Stimulated activated CD8-positive, alpha-beta memory T cell treated with anti-CD3 and anti-CD28 coated beads, Interleukin-15, amount 100 ng/mL, for 48 hours (primary cell): ENCODE measurements around the gene PSG1.
"Not testable (repeated sequence)": the region's sequence is repeated elsewhere in the genome, so short reads cannot be mapped to it uniquely, and the experiment has no call there.

Experiments
- DNase-seq, 2 donors: peaks; one replicate each; pipeline ENCODE4 v3.0.0-alpha.2; 2020; ENCODE audit warnings: low read depth in 2 of 2

PSG1 gene

DNA sequence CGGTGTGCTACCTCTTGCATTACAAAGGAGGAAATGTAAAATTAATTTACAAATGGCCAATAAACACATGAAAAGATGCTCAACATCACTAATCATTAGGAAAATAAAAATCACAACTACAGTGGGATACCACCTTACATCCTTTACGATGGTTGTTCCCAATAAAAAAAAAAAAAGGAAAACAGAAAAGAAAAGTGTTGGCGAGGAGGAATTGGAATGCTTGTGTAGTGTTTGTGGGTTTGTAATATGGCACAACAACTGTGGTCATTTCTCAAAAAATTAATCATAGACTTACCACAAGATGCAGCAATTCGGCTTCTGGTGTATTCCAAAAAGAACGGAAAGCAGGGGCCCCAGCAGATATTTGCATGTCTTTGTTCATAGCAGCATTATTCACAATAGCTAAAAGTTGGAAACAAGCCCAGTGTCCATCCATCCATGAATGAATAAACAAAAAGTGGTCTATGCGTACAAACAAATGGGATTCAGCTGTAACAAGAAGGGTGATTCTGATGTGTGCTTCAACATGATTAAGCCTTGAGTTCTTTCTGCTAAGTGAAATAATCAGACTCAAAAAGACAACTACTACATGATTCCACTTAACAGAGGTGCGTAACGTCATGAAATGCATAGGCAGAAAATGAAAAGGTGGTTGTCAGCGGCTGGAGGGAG, 58.1 kb downstream of the PSG1 start:
- not testable (repeated sequence) for DNase-seq

DNA sequence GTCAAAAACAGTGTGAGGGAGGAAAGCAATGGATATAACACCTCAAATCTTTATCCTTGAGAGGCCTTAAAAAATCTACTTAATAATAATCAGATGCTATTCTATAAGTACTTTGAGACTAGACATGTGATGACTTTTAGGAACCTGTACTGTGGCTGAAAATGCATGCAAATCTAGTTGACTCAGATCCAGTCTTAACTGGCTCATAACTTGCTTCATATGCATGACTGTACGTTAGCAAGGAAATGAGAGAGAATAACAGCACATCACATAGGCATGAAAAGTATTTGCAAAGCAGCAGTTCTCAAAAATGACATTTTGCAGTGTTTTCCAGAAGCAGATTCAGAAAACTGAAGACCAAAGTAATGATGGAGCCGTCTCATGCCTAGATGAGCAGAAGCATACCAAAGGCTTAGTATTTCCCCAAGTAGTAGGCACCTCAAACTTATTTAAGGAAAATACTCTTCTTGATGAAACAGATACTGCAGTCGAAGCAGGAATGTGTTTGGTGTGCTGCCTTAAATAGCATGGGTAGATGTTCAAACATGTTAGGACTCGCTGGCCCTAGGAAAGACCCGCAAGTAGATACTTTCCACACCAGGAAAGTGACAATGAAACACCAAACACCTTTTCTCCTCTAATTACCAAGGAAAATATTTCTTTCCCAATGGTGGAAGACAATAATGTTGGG, 59.4 kb downstream of the PSG1 start:
- not testable (repeated sequence) for DNase-seq

DNA sequence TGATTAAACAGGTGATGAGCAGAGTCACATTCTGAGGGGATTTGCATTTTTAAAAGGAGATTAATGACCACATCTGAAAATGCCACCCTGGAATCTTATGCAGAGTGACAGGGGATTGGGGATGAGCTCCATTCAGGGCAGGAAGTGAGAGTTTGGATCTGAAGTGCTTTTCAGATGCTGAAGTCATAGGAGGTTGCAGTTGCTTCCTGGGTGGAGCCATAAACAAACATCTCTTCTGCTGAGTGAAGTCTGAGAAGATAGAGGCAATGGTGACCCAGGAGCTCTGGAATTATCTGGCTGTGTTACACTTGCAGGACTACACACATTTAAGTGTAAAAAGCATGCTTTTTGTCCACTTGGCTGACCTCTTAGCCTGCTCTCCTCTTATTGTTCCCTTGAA, 62.6 kb downstream of the PSG1 start:
- DNase-seq, result no peak
